Ramos (cell line): ENCODE results near the gene ZNF831.

Experiments
- in situ Hi-C: fragments of 300-500 bp; cut with MboI; formaldehyde crosslinking; loops from one replicate; pipeline ENCODE4 v1.14.3; 2022; ENCODE audit warnings: low sequenced_read_pairs; ENCODE audit not compliant: unreplicated experiment

ZNF831 gene

GRCh38 chr20:59291740-59292383 lies 128.2 kb downstream of the ZNF831 start:
- in situ Hi-C loops = no loop called here

DNA sequence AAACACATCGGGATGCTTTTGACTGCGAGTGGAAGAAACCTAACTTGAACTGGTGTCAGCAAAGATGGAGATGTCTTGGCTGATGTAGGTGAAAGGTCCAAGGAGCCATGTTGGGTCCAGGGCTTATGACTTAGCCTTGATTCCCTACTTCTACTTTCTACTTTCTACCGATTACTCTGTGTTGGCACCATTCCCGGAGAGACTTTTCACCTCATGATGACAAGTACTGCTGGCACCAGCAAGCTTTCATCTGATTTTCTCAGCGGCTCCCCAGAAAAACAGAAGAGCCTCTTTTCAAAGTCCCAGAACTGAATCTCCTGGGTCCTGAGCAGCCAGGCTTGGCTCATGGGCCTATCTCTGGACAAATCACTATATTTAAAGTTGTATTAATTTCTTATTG lies 131.9 kb downstream of the ZNF831 start:
- in situ Hi-C loops = no loop called here

GRCh38 chr20:59297686-59298085 lies 134.1 kb downstream of the ZNF831 start:
- in situ Hi-C loops = no loop called here

GRCh38 chr20:59299945-59300332 lies 136.3 kb downstream of the ZNF831 start:
- in situ Hi-C loops = no loop called here

- in situ Hi-C loops = no loop called here
Observed at GRCh38 chr20:59300333-59301081, 136.9 kb downstream of the ZNF831 start, which contains the start of gene EDN3. Gene EDN3, plus strand, starts transcription at chr20:59300611. Its CDS starts 202 bp downstream, at chr20:59300813.

- in situ Hi-C loops = no loop called here
Observed at GRCh38 chr20:59301343-59302007, 137.9 kb downstream of the ZNF831 start.

DNA sequence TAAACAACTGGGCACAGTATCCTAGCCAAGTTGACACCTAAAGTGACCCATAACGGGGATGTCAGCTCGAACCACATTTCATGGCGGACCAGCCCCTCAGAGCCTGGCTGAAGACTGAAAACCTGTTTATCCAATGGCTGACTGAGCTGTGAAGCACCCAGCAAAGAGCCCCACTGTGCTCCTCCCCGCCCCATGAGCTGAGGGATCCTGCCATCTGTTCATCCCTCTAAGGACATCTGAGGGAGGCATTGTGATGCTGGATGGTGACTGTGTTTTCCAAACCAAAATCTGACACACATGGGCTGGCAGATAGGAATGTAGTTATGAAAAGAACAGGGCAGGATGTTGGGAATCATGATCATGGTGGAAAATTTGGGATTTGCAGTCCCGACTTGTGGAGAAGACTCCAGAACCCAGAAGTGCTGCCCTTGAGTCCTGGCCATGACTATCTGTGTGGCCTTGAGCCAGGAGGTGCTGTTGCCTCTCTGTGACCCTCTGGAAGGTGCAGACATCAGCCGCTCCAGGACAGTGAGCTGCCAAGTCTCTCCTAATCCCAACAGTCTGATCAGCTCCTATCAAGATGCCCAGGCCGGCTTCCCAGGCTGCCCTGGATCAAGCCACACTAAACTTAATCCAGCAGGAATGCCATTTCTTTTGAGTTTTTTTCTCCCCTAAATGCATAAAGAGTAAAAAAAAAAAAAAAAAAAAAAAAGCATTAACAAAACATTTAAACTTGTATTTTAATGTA lies 142.5 kb downstream of the ZNF831 start:
- in situ Hi-C loops = no loop called here

GRCh38 chr20:59307270-59307669 lies 143.6 kb downstream of the ZNF831 start:
- in situ Hi-C loops = no loop called here
